Stimulated activated CD4-positive, alpha-beta T cell treated with anti-CD3 and anti-CD28 coated beads, Interleukin-15, amount 100 ng/mL, for 48 hours (primary cell): ENCODE measurements around the gene GRPEL1.
A peak's percentile ranks its signal among the peaks of the same experiment; 100 is the strongest.

Experiments
- DNase-seq, 2 donors: peaks; one replicate each; pipeline ENCODE4 v3.0.0-alpha.2; 2020; ENCODE audit warnings: low read depth in 2 of 2

Gene GRPEL1

DNA sequence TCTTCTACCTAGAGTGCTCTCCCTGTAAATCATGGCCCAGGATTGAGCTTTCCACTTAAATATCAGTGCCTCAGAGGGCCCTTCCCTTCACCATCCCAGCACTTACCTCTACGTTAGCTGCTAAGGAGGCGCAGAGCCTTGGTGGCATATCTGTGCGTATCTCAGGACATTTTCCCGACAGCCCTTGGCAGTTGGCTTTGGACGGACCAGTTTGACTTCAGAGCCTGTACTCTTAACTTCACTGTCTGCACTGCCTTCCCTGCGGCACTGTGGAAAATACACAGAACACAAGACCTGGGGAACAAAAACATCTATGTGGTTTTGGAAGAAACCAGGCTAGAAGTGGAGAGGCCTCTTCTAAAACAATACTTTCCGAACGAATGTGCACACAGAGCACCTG, 22.3 kb downstream of the GRPEL1 start:
- DNase-seq: no peak

DNA sequence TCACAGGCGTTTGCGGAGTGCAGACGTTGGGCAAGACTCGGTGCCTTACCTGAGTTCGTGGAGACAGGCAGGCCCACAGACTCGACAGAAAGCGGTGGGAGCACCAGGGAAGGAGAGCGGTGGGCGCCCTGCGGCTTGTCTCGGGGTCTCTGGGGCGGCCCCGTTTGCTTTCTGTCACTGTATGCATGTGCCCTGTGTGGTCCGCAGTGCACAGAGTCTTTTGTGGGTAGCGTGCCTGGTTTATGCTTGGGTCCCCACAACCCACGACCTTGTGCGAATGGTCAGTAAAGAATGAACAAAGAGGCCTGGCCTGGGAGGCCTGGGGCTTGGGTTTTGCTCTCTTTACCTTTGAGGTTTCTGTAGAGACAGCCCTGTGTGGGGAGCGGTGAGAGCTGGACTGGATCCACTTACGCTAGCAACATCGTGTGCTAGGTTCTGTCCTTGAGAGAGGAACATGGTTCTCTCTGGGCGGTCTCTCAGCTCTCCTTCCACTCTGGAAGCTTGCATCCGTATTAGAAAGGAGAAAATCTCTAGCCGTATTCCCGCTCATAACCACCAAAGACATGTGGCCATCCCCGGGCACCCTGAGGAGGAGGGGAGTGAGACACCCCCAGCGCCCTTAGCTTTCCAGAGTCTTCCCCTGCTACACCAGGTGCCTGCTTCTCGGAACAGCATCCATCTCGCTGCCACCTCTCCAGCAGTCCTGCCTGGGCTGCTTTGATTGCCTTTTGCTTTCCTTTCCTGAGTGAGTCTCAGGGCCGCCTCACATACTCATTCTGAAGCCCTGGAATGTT, 23.5 kb downstream of the GRPEL1 start:
- DNase-seq: no peak

DNA sequence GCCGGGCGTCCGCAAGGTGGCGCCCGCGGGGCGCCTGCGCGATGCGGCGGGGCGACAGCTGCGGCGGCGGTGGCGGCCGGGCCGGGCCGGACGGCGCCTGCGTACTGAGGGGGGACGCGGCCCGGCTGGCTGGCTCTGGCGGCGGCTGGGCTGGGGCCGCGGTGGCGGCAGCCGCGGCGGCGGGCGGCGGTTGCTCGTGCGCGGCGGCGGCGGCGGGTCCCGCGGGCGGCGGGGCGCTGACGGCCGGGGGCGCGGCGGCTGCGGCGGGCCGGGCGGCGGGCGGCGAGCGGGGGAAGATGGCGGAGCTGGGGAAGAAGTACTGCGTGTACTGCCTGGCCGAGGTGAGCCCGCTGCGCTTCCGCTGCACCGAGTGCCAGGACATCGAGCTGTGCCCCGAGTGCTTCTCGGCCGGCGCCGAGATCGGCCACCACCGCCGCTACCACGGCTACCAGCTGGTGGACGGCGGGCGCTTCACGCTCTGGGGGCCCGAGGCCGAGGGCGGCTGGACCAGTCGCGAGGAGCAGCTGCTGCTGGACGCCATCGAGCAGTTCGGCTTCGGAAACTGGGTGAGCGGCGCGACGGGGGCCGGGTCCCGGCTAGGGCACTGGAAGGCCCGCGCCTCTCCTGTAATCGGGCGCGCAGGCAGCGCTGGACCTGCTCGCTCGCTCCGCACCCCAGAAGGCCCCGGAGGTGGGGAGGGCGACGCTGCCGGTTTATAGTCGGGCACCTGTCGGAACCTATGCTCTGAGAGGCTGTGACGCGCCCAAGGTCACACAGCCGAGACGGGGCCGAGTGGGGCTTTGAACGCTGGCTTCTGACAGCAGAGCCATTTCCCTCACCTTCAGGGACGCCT, 24.4 kb downstream of the GRPEL1 start, which contains the start of gene TADA2B:
TSS of gene TADA2B (plus strand) at position 89 of the 853 bp plus-strand sequence. CDS start at position 297, 208 bp downstream.
- peak in 1 of 2 donors; percentile 27 for DNase-seq

DNA sequence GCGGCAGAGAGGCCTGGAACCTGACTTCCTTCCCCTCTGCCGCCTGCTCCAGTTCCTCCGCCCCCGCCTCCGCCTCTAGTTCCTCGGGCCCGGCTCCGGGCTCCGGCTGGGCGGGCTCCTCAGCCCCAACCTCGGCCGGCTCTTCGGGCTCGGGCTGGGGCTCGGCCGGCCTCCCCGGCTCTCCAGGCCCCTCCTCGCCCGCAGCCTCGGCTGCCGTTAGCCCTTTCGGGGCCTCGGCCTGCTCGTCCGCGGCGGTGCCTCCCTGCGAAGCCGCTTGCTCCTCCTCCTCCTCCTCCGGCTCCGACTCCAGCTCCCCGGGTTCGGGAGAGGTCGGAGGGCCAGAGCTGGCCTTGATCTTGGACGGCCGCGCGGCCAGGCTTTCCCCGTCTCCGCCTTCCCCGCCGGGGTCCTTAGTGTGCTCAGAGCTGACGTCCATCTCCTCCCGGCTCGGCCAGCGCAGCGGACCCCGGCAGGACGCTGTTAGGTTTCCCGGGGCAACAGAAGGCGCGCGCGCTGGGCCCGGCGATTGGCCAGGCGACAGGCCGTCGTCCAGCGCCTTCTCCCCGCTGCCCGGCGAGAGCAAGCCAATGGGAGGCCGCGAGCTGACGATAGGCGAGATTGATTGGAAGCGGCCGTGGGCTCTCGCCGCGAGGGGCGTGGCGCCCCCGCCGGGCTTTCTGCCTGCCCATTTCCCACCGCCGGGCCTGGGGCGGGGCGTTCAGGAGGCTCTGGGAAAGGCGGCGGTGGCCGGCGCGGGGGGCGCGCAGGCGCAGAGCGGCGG, 25.2 kb downstream of the GRPEL1 start:
- peak; percentile 87 to 91 for DNase-seq

DNA sequence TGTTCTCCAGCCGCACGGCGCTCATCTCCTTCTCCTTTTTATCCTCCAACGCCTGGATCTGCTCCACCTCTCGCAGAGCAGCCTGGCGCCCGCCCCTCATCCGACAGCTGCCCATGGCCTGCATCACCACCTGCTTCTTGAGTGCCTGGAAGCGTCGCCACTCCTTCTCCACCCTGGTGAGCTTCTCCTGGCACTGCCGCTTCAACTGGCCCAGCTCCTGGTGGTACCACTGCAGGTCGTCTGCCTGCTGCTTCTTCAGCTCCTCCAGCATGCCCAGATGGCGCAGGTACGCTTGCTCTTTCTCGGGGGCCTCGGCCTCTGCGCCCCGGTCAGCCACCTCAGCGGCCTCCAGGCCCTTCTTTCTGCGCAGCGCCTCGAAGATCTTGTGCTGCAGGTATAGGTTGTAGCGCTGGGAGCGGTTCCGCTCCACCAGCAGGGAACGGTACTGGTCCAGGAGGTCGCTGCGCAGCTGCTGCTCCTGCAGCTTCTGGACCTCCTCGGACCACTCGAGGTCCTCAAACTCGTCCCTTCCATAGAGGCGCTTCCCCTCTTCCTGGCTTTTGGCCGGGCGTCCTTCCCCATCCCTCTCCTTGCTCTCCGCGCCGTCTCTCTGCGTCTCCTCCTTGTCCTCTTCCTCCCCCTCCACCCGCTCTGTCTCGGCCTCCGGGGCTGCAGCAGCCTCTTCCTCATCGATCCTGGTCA, 25.9 kb downstream of the GRPEL1 start:
- no peak for DNase-seq

GRCh38 chr4:7041246-7041645, 26.6 kb downstream of the GRPEL1 start:
- DNase-seq: no peak

GRCh38 chr4:7040765-7041164, 27.1 kb downstream of the GRPEL1 start:
- no peak for DNase-seq

DNA sequence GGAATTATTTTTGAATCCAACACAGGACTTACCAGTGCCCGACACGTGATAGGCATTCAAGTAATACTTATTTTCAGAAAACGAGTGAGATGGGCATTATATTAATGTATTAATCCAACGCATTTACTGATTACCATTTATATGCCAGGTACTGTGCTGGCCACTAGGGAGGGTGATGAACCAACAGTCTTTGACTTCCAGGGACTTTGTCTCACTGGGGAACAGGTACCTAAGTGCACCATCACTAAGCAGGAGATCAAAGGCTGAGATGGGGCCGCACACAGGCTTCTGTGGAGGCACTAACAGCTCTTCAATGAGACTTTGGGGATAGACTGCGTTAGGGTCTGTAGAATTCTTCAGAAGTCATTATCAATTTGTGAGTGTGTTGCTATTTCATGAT, 30.4 kb downstream of the GRPEL1 start:
- DNase-seq: no peak

DNA sequence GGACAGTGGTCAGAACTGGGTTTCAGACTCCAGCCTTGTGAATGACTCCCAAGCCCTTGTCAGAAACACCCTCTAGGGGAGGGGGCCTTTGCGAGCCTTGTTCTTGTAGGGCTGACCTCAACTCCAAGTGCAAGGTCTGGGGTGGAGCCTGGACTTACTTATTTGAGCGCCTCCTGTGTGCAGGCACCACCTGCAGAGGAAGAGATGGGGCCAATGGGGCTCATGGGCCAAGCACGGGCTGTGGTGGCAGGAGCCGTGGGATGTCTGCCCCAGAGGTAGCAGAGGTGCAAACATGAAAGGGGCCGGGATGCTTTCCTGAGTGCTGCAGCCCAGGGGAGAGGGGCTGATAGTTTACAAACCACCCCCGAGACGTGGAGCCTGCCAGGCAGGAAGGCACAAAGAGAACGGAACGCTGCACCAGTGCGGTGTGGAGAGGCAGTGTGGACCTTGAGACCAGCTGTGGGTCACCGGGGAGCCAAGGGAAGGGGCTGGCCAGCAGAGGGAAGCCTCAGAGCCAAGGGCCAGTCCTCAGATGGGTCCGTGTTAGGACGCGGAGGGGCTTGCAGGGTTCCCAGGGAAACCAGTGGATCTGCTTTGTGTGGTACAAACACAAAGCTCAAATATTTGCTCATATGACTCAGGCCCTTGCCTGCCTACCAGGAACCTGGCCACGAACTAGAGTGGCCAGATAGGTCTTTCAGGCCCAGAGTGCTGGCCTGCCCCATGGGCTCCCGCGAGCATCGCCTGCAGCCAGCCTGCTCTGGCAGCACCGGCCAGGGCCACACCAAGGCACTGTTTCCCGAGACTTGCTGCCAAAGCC, 33.4 kb downstream of the GRPEL1 start:
- no peak for DNase-seq

DNA sequence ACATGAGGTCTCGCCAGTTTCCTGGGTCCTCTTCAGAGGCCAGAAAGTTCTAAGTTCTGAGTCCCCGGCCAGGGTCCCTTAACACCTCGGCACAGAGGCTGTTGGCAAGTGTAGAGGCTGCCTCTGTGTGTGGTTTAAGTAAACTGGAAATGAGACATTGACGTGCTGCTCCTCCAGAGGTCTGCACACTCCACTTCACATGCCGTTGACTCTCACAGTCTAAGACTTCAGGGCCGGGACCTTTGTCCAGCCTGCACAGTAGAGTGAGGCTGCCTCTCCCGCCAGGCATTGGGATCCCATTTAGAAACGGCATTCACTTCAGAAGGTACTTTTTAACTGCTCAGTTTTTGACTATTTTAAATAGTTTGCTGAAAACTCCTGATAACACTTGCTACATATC, 35.3 kb downstream of the GRPEL1 start:
- DNase-seq: no peak

DNA sequence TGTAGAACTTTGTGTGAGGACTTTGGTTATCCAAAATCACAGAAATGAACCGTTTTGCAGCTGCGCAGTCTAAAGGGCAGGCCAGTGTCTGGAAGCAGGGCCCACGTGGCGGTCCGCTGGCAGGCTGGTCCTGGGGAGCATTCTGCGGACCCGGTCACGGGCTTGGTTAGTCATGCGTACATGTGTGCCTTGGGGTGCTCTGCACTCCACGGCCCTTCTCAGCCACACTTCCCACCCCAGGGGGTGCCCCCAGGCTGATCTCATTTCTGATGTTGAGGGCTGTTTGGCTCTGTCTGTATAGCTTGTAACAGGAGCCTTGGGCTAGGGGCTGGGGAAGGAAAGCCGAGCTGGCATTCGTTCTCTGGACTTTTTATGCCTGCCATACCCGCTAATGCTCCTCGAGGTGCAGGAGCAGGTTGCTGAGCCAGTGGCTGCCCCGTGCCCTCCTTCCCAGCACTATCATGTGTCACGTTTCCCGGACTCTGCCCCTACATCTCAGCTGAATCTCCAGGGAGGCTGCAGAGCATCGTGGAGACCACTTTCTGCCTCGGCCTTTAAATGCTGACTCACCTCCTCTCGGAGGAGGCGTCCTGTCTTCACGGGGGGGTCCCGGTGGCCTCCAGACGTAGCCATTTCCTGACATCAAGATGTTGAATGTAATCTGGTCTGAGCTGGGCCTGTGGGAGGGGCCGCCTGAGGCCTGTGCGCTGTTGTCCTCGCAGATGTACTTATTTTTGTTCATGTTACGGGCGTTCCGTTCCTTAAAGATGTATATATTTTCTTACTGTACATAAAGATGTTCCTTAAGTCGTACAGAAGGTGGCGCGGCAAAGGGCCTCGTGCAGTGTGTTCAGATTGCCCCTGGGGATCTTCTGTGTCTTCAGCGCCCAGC, 36.1 kb downstream of the GRPEL1 start:
- DNase-seq: no peak

- no peak for DNase-seq
These were observed 37.0 kb downstream of the GRPEL1 start for GRCh38 chr4:7030856-7031255.

DNA sequence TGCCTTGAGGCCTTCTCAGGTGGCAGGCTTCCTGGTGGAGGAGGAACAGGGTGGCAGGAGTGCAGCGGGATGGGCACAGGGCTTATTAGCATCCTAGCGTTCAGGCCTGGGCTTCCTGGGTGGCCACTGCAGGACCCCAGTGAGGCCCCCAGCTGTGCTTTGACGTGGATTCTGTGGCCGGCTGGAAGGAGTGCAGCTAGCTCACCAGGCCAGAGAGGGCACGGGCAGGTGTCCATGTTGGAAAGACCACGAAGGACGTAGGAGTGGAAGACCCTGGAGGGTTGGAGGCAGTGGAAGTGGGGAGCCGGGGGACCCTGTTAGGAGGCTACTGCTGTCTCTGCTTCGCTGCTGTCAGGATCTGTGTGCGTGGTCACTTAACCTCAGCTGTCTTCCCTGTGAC, 37.9 kb downstream of the GRPEL1 start:
- DNase-seq: no peak

- no peak for DNase-seq
These were observed 38.7 kb downstream of the GRPEL1 start for GRCh38 chr4:7029212-7029611.

GRCh38 chr4:7027913-7028312, 40.0 kb downstream of the GRPEL1 start:
- DNase-seq: no peak

DNA sequence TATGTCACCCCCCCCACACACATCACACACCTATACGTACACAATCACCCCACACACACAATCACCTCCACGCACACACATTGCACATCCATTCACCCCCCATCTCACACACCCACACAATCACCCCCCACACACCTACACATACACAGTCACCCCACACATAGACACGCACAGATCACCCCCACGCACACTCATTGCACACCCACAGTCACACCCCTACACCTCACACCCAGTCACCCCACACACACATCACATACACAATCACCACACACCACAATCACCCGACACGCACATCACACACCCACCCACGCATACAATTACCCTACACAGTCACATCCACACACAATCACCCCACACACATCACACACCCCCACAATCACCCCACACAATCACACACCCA, 40.6 kb downstream of the GRPEL1 start:
- DNase-seq: no peak

DNA sequence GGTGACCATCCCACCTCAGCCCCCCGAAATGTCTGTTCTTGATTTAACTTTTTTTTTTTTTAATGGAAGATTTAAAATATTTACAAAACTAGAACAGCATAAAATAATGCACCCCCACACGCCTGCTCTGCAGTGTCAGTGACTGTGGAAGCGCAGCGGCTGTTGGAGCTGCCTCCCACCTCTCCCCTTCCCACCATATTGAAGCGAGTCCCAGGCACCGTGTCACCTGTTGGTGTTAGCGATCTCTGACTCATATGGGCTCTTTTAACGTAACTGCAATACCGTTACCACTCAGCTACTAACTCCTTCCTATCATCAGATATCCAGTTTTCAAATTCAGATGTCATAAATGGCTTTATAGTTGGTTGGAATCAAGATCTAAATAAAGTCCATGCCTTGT, 41.8 kb downstream of the GRPEL1 start:
- DNase-seq: no peak

DNA sequence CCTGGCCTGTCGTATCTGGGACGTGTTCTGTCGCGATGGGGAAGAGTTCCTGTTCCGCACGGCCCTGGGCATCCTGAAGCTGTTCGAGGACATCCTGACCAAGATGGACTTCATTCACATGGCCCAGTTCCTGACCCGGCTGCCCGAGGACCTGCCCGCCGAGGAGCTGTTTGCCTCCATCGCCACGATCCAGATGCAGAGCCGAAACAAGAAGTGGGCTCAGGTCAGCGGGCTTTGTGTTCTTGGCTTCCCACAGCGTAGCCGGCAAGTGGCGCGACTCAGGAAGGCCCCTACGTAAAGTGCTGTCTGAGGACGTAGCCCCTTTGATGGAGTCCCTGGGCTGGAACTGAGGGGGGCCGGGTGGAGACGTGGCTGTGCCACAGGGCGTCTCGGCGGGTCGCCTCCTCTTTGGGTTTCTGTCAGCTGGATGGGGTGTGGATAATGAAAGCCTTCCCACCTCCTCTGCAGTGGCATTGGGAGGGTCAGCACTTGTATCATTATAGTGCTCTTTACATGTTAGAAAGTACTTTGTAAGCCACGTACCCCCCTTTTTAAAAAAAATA, 42.7 kb downstream of the GRPEL1 start:
- DNase-seq: no peak

DNA sequence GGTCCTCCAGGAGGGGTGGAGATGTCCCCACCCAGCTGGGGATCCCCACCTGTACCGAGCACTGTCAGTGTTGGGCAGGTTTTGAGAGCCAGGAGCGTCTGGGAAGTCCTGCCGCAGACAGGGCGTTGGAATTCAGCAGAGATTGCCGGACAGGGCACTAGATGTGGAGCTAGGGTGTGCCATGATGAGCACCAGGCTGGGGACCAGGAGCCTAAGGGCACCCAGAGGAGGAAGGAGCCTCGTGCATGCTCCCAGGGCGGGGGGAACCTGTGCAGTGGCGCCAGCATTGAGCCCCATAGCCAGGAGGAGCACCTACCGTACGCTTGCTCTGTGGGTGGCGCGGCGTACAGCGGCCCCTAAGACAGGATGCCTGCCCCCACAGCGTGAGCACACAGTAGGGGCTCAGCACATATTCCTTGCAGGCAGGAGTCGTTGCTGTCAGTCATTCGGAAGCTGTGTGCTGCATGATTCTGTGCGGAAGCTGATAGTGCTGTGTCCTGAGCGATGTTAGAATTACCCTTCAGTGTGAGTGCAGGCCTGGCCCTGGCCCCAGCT, 43.5 kb downstream of the GRPEL1 start:
- DNase-seq: no peak
